Keratinocyte (primary cell): ENCODE results near the gene PPP1R12A. TPM values are rescaled to one million over a fixed set of nuclear protein-coding genes. Genes with fewer than 3 reads are reported as not detected.

Experiments
- DNase-seq: peaks from one replicate; pipeline ENCODE4 v3.0.0-alpha.2; 2011; ENCODE audit warnings: low read depth, missing footprints, low spot score
- FAIRE-seq: peaks from 2 replicates; lab custom pipeline; 2011; peaks lifted over from hg19 to GRCh38; lab: Jason Lieb, UNC
- H2AFZ ChIP-seq: 2 replicates; pipeline ENCODE4 v1.6.0; 2012; ENCODE audit warnings: low read length, control low read depth, inconsistent platforms; ENCODE audit not compliant: control insufficient read depth
- H3K27ac ChIP-seq: 2 replicates; pipeline ENCODE4 v1.5.1; 2011; ENCODE audit warnings: low read length; ENCODE audit not compliant: control insufficient read depth, insufficient read depth
- H3K27me3 ChIP-seq: 3 replicates; pipeline ENCODE4 v1.6.0; 2011; ENCODE audit warnings: low read length; ENCODE audit not compliant: control insufficient read depth, insufficient read depth; ENCODE audit errors: extremely low read depth
- H3K36me3 ChIP-seq, 2 experiments: 2 replicates in 1 of 2; 3 replicates in 1 of 2; pipeline ENCODE4 v1.5.1; 2011; ENCODE audit warnings: low read length in 2 of 2, mild to moderate bottlenecking in 1 of 2; ENCODE audit not compliant: control insufficient read depth in 2 of 2, insufficient read depth in 2 of 2; ENCODE audit errors: extremely low read depth in 1 of 2
- H3K4me1 ChIP-seq: 3 replicates; pipeline ENCODE4 v1.5.1; 2011; ENCODE audit warnings: low read length; ENCODE audit not compliant: control insufficient read depth, insufficient read depth; ENCODE audit errors: extremely low read depth
- H3K4me2 ChIP-seq: 3 replicates; pipeline ENCODE4 v1.6.0; 2011; ENCODE audit warnings: low read depth, low read length; ENCODE audit not compliant: control insufficient read depth, insufficient read depth; ENCODE audit errors: extremely low read depth
- H3K4me3 ChIP-seq, 3 experiments: fragments of 200-600 bp in 1 of 3; sonication (generic) in 1 of 3; 2 replicates in 2 of 3; 3 replicates in 1 of 3; pipeline ENCODE4 v1.5.1; 2011 to 2016; ENCODE audit warnings: low read length in 3 of 3, mild to moderate bottlenecking in 3 of 3, control low read depth in 2 of 3, inconsistent platforms in 1 of 3, low read depth in 1 of 3, mixed read lengths in 1 of 3, mixed run types in 1 of 3, moderate library complexity in 1 of 3; ENCODE audit not compliant: control insufficient read depth in 2 of 3, insufficient read depth in 2 of 3; ENCODE audit errors: extremely low read depth in 1 of 3
- H3K79me2 ChIP-seq: 2 replicates; pipeline ENCODE4 v1.6.0; 2012; ENCODE audit warnings: low read length; ENCODE audit not compliant: control insufficient read depth, insufficient read depth
- H3K9ac ChIP-seq: 3 replicates; pipeline ENCODE4 v1.6.0; 2011; ENCODE audit warnings: low read length; ENCODE audit not compliant: control insufficient read depth, insufficient read depth; ENCODE audit errors: extremely low read depth
- H3K9me1 ChIP-seq: 3 replicates; pipeline ENCODE4 v1.6.0; 2011; ENCODE audit warnings: low read length; ENCODE audit not compliant: control insufficient read depth, insufficient read depth; ENCODE audit errors: extremely low read depth
- H3K9me3 ChIP-seq: 2 replicates; pipeline ENCODE4 v1.5.1; 2012; ENCODE audit warnings: low read depth, low read length; ENCODE audit not compliant: control insufficient read depth
- H4K20me1 ChIP-seq: 3 replicates; pipeline ENCODE4 v1.6.0; 2011; ENCODE audit warnings: low read length; ENCODE audit not compliant: control insufficient read depth, insufficient read depth; ENCODE audit errors: extremely low read depth
- CTCF ChIP-seq, 3 experiments: IDR thresholded peaks in 1 of 3; conservative IDR thresholded peaks in 1 of 3; optimal IDR thresholded peaks in 1 of 3; 2 replicates in 2 of 3; 3 replicates in 1 of 3; pipeline versions ENCODE3 to v1.5.1; 2011; ENCODE audit warnings: low read length in 3 of 3, mild to moderate bottlenecking in 3 of 3, moderate library complexity in 2 of 3, control low read depth in 1 of 3, inconsistent platforms in 1 of 3; ENCODE audit not compliant: insufficient read depth in 2 of 3; ENCODE audit errors: extremely low read depth in 1 of 3
- EZH2 ChIP-seq: IDR thresholded peaks from one replicate; pipeline ENCODE4 v1.6.1; 2012; ENCODE audit warnings: inconsistent platforms, mild to moderate bottlenecking, low read length, moderate library complexity
- dilution Hi-C: fragments of 300-500 bp; cut with MboI; formaldehyde crosslinking; loops from one replicate; pipeline ENCODE4 v1.7.0; 2020; ENCODE audit warnings: low sequenced_read_pairs; ENCODE audit not compliant: extremely low pct_ligation_motif_present
- polyA plus RNA-seq, 5 experiments: library from polyadenylated mRNA; depleted of rRNA in 3 of 5; stranded (reverse) in 3 of 5; stranded (forward) in 1 of 5; unstranded in 1 of 5; fragments of >200 nt; gene quantifications; 1 replicate in 1 of 5; 2 replicates in 3 of 5; 3 replicates in 1 of 5; pipeline versions ENCODE4 v1.2.1 to v1.2.3, GENCODE V29; 2011 to 2012; ENCODE audit warnings: missing spikeins in 2 of 5, low read depth in 1 of 5, low replicate concordance in 1 of 5

The PPP1R12A gene
- polyA plus RNA-seq, 1 donor (not counting 4 experiments of a cell fraction or from before 2014, with no cell fraction given), result 45.2 TPM

GRCh38 chr12:79773896-79774295 lies 161.0 kb downstream of the PPP1R12A start:
- dilution Hi-C loops, result no loop called here
- no peak for FAIRE-seq
- H3K4me3 ChIP-seq, result no peak overlapping the region
- peaks cover 3 to 7% of the 10 kb centered on the region in 2 experiments for H3K36me3 ChIP-seq
- H3K9ac ChIP-seq, result no peak overlapping the region
- H3K9me1 ChIP-seq, result no peaks in the 10 kb centered on the region
- TF ChIP-seq EZH2 (no peak), CTCF (optimal IDR thresholded peaks at IDR 0.05 in 1 of 3, IDR thresholded peaks at IDR 0.05 in 1 of 3, conservative IDR thresholded peaks at IDR 0.05 in 1 of 3; ENCODE audit: extremely low read depth in 1 of 3, insufficient read depth in 2 of 3, low read length in 3 of 3) (no peak)
- H3K79me2 ChIP-seq, result no peaks in the 10 kb centered on the region
- H3K27me3 ChIP-seq, result no peaks in the 10 kb centered on the region
- peaks cover 12% of the 10 kb centered on the region for H3K4me1 ChIP-seq
- no peak overlapping the region for H3K27ac ChIP-seq
- H3K9me3 ChIP-seq, result no peaks in the 10 kb centered on the region
- H4K20me1 ChIP-seq, result no peaks in the 10 kb centered on the region
- no peak overlapping the region for H3K4me2 ChIP-seq
- no peak for DNase-seq
- H2AFZ ChIP-seq, result no peak overlapping the region

- H3K9me3 ChIP-seq, result no peaks in the 10 kb centered on the region
- TF ChIP-seq EZH2 (no peak), CTCF (optimal IDR thresholded peaks at IDR 0.05 in 1 of 3, IDR thresholded peaks at IDR 0.05 in 1 of 3, conservative IDR thresholded peaks at IDR 0.05 in 1 of 3; ENCODE audit: extremely low read depth in 1 of 3, insufficient read depth in 2 of 3, low read length in 3 of 3) (no peak)
- H2AFZ ChIP-seq, result no peak overlapping the region
- no peaks in the 10 kb centered on the region for H4K20me1 ChIP-seq
- dilution Hi-C loops, result no loop called here
- FAIRE-seq, result no peak
- no peak overlapping the region for H3K4me2 ChIP-seq
- H3K9ac ChIP-seq, result no peak overlapping the region
- H3K27me3 ChIP-seq, result no peaks in the 10 kb centered on the region
- no peaks in the 10 kb centered on the region for H3K79me2 ChIP-seq
- DNase-seq, result no peak
- H3K4me1 ChIP-seq, result no peaks in the 10 kb centered on the region
- no peak overlapping the region for H3K4me3 ChIP-seq
- peaks cover 1 to 6% of the 10 kb centered on the region in 2 experiments for H3K36me3 ChIP-seq
- no peaks in the 10 kb centered on the region for H3K9me1 ChIP-seq
- no peak overlapping the region for H3K27ac ChIP-seq
Observed at GRCh38 chr12:79769860-79770485, 164.9 kb downstream of the PPP1R12A start.
